GM19035 (cell line): ENCODE measurements around the gene RNU1-2.
A peak's percentile ranks its signal among the peaks of the same experiment; 100 is the strongest.
"Not testable (repeated sequence)": the region's sequence is repeated elsewhere in the genome, so short reads cannot be mapped to it uniquely, and the experiment has no call there.

Source experiments
- ATAC-seq: cut with Tn5 transposase; IDR thresholded peaks from one replicate; pipeline ENCODE4 v1.9.1; 2021; ENCODE audit not compliant: unreplicated experiment

The RNU1-2 gene

GRCh38 chr1:16907870-16908758, 12.3 kb downstream of the RNU1-2 start:
- ATAC-seq = no peak

- not testable (repeated sequence) for ATAC-seq
These were observed 16.3 kb downstream of the RNU1-2 start for GRCh38 chr1:16911851-16912721.

GRCh38 chr1:16912742-16913141, 17.0 kb downstream of the RNU1-2 start:
- ATAC-seq = not testable (repeated sequence)

- no peak for ATAC-seq
These were observed 17.5 kb downstream of the RNU1-2 start for GRCh38 chr1:16913181-16913832.

- peak; percentile 86 for ATAC-seq
These were observed 18.3 kb downstream of the RNU1-2 start for GRCh38 chr1:16913833-16914662.

GRCh38 chr1:16914928-16915626, 19.3 kb downstream of the RNU1-2 start:
- not testable (repeated sequence) for ATAC-seq

GRCh38 chr1:16915627-16915973, 19.8 kb downstream of the RNU1-2 start:
- ATAC-seq = no peak

- not testable (repeated sequence) for ATAC-seq
These were observed 20.5 kb downstream of the RNU1-2 start for GRCh38 chr1:16916036-16916880.

GRCh38 chr1:16918371-16918770, 22.6 kb downstream of the RNU1-2 start:
- ATAC-seq = no peak

GRCh38 chr1:16918936-16919665, 23.3 kb downstream of the RNU1-2 start:
- not testable (repeated sequence) for ATAC-seq

GRCh38 chr1:16920951-16921350, 25.2 kb downstream of the RNU1-2 start:
- no peak for ATAC-seq

- no peak for ATAC-seq
These were observed 25.8 kb downstream of the RNU1-2 start, which contains the start of gene CROCC for GRCh38 chr1:16921391-16922185. Gene CROCC (plus strand): TSS chr1:16921931. CDS start chr1:16922019, 88 bp downstream.

- no peak for ATAC-seq
These were observed 26.7 kb downstream of the RNU1-2 start for GRCh38 chr1:16922466-16922865.

GRCh38 chr1:16922885-16923431, 27.2 kb downstream of the RNU1-2 start:
- no peak for ATAC-seq

- ATAC-seq = no peak
These were observed 28.6 kb downstream of the RNU1-2 start for GRCh38 chr1:16924216-16924918.

GRCh38 chr1:16924919-16925477, 29.2 kb downstream of the RNU1-2 start:
- no peak for ATAC-seq
